GM12891 (cell line): ENCODE results near the gene UBA5.

Experiments
- PAX5 ChIP-seq: IDR thresholded peaks from 2 replicates; pipeline ENCODE4 v1.6.1; 2011; ENCODE audit warnings: low read length, moderate library complexity, mild to moderate bottlenecking; ENCODE audit not compliant: insufficient read depth, severe bottlenecking
- POLR2A ChIP-seq: IDR thresholded peaks from 2 replicates; pipeline ENCODE4 v1.6.1; 2011; ENCODE audit warnings: low read depth, low read length, control low read depth
- POLR2AphosphoS5 ChIP-seq: IDR thresholded peaks from 2 replicates; pipeline ENCODE4 v1.6.1; 2011; ENCODE audit warnings: low read depth, low read length, control low read depth
- POU2F2 ChIP-seq: IDR thresholded peaks from 2 replicates; pipeline ENCODE4 v1.6.1; 2011; ENCODE audit warnings: low read depth, mild to moderate bottlenecking, control low read depth, low read length, moderate library complexity
- SPI1 ChIP-seq: IDR thresholded peaks from 2 replicates; pipeline ENCODE4 v1.6.1; 2011; ENCODE audit warnings: low read depth, low read length, control low read depth
- TAF1 ChIP-seq: IDR thresholded peaks from 2 replicates; pipeline ENCODE4 v1.6.1; 2011; ENCODE audit warnings: low read depth, low read length, control low read depth

DNA sequence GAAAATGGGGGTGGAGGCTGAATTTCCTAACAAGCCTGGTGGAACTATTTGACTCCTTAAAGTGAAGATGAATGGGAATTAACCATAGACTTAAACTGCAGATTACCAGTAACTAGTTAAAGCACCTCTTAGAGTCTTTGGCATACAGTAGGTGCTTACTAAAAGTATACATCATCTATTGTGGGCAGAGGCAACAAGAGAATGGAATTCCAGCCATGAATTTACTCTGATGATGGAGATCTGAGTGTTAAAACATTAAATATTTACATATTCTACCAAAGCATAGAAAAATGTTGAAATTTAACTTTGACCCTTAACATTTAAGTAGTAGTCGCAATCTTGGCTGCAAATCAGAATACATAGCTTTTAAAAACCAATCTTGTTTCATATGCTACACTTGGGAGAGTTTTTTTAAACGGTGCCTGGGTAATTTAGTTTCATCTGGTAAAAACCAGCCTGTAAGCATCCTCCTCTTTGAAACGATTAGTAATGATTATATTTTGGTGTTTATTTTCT lies 5.2 kb downstream of the UBA5 start:
- no peak for TF ChIP-seq SPI1
- no peak for TF ChIP-seq TAF1
- no peak for TF ChIP-seq POLR2AphosphoS5
- TF ChIP-seq POU2F2: no peak
- no peak for TF ChIP-seq POLR2A
- TF ChIP-seq PAX5: no peak
